D721Med (cell line): ENCODE measurements around the gene WIPF2.

ENCODE experiments used
- DNase-seq: peaks from one replicate; pipeline ENCODE4 v3.0.0; 2011; ENCODE audit warnings: low spot score; ENCODE audit not compliant: insufficient read length
- FAIRE-seq: peaks from 2 replicates; lab custom pipeline; 2011; peaks lifted over from hg19 to GRCh38; lab: Jason Lieb, UNC
- TF ChIP-seq, protein P1 (sequence below): IDR thresholded peaks from 2 replicates; pipeline ENCODE4 v1.5.1; 2012; ENCODE audit warnings: mild to moderate bottlenecking, control low read depth; ENCODE audit not compliant: insufficient read depth; ENCODE audit errors: missing control alignments

WIPF2 gene

GRCh38 chr17:40175928-40176753 is 43.0 kb upstream of the WIPF2 start:
- DNase-seq (no peak), FAIRE-seq (no peak)
- TF ChIP-seq, protein P1, sequence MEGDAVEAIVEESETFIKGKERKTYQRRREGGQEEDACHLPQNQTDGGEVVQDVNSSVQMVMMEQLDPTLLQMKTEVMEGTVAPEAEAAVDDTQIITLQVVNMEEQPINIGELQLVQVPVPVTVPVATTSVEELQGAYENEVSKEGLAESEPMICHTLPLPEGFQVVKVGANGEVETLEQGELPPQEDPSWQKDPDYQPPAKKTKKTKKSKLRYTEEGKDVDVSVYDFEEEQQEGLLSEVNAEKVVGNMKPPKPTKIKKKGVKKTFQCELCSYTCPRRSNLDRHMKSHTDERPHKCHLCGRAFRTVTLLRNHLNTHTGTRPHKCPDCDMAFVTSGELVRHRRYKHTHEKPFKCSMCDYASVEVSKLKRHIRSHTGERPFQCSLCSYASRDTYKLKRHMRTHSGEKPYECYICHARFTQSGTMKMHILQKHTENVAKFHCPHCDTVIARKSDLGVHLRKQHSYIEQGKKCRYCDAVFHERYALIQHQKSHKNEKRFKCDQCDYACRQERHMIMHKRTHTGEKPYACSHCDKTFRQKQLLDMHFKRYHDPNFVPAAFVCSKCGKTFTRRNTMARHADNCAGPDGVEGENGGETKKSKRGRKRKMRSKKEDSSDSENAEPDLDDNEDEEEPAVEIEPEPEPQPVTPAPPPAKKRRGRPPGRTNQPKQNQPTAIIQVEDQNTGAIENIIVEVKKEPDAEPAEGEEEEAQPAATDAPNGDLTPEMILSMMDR = no peak

DNA sequence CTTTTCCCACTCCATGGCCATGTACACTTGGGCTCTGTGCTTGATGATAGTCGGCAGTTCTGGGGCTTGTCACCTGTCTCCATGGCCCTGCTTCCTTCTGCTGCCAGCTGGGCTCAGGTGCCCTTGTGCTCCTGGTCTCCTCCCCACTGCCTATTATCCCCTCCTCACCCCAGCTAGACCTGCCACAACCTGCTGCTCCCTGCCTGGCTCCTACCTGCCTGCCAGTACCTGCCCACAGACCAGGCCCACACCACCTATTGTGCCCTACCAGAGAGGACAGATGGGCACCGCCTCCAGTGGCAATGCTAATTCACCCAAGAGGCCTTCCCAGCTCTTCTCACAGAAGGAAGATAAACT is 42.4 kb upstream of the WIPF2 start:
- FAIRE-seq (no peak), DNase-seq (no peak)
- TF ChIP-seq, protein P1 = no peak

GRCh38 chr17:40177275-40177874 is 41.7 kb upstream of the WIPF2 start, which contains the start of gene RAPGEFL1:
RAPGEFL1 (plus strand) TSS chr17:40177470; CDS start chr17:40177862, 392 bp downstream.
- DNase-seq (peak; percentile 83), FAIRE-seq (no peak)
- TF ChIP-seq, protein P1 = no peak

DNA sequence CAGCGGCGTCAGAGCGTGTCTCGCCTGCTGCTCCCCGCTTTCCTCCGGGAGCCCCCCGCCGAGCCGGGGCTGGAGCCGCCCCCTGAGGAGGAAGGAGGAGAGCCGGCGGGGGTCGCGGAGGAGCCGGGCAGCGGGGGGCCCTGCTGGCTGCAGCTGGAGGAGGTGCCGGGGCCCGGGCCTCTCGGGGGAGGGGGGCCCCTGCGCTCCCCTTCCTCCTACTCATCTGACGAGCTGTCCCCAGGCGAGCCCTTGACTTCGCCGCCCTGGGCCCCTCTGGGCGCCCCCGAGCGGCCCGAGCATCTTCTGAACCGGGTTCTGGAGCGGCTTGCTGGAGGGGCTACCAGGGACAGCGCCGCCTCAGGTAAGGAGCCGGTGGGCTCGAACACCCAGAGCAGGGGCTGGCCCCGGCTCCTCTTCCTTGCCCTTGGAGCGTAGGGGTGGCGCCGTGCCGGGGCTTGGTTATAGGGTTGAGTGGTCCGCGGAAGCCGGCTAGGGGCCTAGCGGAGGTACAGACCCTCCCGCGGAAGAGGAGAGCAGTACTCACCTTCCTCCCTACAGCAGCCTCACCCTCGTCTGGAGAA is 41.0 kb upstream of the WIPF2 start:
- TF ChIP-seq, protein P1 = no peak
- DNase-seq (no peak), FAIRE-seq (no peak)

DNA sequence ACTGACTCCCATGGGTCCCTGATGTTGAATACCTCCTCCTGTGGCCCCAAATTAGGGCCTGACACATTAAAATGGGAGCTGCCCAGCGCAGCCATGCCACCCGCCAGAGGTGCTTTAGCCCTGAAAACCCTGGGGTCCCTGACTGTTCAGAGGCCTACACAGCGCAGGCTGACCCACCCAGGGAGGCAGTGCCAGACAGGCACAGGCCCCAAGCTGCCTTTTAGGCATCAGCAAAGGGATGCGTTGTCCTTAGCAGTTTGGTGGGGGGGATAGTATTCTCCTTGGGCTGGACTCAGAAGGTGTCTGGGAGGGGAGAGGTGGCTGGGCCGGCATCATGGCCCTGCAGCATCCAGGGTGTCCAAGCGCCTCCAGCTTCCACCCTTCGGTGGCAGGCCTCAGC is 40.4 kb upstream of the WIPF2 start:
- DNase-seq = no peak

GRCh38 chr17:40179923-40180659 is 39.0 kb upstream of the WIPF2 start:
- TF ChIP-seq, protein P1 = no peak
- DNase-seq (no peak), FAIRE-seq (no peak)

More for the DNA sequence above, 40.4 kb upstream of the WIPF2 start:
- TF ChIP-seq, protein P1 = no peak
- FAIRE-seq = no peak
